MM.1S (cell line): ENCODE measurements around the gene CD48.

Experiments used
- CTCF ChIP-seq: fragments of 300-600 bp; sonication (generic); IDR thresholded peaks from 2 replicates; pipeline ENCODE4 v1.5.1; 2016; ENCODE audit warnings: antibody characterized with exemption, low read length, mixed read lengths
- EZH2 ChIP-seq: fragments of 300-600 bp; sonication (generic); optimal IDR thresholded peaks from 2 replicates; pipeline ENCODE3; 2017; ENCODE audit warnings: low read depth, mild to moderate bottlenecking, antibody characterized with exemption, low read length, mixed read lengths
- EZH2phosphoT487 ChIP-seq: fragments of 300-600 bp; sonication (generic); IDR thresholded peaks from 2 replicates; pipeline ENCODE4 v1.6.1; 2018; ENCODE audit warnings: antibody characterized with exemption, low read length

GRCh38 chr1:160665330-160666078, 46.1 kb downstream of the CD48 start:
- TF ChIP-seq CTCF, result no peak
- TF ChIP-seq EZH2, result no peak
- no peak for TF ChIP-seq EZH2phosphoT487
